Measurements from ENCODE around the gene GIMAP4.
"Not testable (repeated sequence)": the region's sequence is repeated elsewhere in the genome, so short reads cannot be mapped to it uniquely, and the experiment has no call there.

The GIMAP4 gene

DNA sequence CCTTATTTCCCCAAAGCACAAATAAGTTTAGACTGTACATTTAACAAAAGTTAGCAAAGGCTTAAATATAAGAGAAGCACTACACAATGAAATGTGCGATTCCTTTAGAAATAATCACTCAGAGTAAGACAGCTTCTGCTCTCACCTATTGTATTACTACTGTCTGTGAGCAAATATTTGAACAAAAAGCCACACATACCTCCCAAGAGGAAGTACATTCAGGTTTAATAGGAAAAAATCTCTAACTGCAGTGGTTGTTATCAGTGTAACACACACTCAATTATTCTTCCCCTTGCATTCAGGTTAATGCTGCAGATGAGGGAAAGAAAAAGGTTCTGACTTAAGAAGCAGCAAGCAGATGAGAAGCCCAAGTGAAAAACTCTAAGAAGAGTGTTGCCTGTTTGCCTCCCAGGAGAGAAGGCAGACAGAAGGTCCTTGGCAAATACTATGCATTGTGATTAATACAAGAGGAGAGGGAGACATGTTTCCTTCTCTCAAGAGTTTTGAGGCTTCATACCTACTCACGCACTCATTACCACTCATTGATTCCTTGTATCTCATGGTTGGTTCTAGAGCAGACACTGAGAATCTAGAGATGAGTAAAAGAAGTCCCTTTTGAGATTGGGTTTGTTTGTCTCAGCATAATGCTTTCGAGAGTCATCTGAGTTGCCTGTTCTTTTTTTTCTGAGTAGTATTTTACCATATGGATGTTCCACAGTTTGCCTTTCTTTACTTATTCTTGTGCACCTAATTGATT lies 13.6 kb downstream of the GIMAP4 start:
- no peak for DNase-seq

DNA sequence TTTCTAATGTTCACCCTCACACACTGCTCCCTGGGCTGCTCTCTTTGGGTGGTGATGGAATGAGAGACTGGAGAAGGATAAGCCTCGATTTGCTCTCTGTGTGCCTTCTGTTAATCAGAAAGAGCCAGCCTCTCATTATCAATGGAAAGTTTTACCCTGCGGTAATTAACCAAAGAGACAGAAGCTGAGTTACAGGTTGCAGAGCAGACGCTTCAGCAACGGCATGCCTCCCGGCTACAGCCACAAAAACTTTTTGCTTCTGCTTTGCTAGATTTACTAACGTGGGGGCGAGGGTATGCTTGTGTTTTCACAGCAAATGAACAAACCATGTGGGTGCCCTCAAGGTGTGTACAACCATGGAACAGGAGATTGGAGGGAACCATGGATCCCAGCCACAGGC lies 18.0 kb downstream of the GIMAP4 start:
- DNase-seq = no peak

- DNase-seq = peak in 1 of 56 donors; percentile 5
These were observed 19.0 kb downstream of the GIMAP4 start for GRCh38 chr7:150586068-150586784.

- DNase-seq = no peak
These were observed 19.6 kb downstream of the GIMAP4 start for GRCh38 chr7:150586785-150587152.

GRCh38 chr7:150587551-150587950 lies 20.4 kb downstream of the GIMAP4 start:
- no peak for DNase-seq

GRCh38 chr7:150594805-150595204 lies 27.6 kb downstream of the GIMAP4 start:
- DNase-seq = no peak

GRCh38 chr7:150595361-150595760 lies 28.2 kb downstream of the GIMAP4 start:
- no peak for DNase-seq

GRCh38 chr7:150603600-150603999 lies 36.4 kb downstream of the GIMAP4 start:
- not testable (repeated sequence) for DNase-seq

DNA sequence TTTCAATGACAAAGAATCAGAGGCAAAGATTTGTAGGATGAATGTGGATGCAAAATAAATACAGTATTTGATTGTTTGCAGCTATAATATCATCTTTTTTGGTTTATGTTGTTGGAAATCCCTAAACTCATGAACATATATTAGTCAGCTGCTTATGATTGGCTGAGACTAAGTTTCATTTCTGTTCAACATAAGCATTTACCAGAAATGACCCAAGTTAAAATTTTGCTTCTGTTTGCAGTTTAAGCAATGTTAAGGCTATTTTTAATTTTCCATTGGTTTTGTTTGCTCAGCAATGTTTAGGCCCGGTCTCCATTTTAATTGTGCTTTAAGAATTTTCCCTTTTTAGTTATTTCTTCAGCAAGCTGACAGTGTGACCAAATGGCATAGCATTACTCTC lies 43.0 kb downstream of the GIMAP4 start:
- DNase-seq = no peak

DNA sequence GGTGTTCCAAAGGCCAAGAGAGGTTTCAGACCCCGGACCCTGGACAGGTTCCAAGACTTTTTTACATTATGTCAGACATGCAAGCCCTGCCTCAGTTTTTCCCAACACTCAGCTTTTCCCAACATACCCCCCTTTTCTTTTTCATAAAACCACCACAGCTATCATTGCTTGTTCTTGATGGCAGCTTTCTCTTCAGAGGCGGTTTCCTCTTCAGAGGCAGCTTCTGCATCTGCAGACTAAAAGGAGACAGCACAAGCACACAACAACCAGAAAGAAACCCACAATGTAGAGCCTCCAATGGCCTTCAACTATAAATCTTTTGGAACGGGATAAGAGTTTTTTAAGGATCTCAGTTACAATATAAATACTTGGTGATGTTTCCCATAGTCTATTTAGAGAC lies 45.7 kb downstream of the GIMAP4 start:
- no peak for DNase-seq

- no peak for DNase-seq
These were observed 46.7 kb downstream of the GIMAP4 start for GRCh38 chr7:150613880-150614279.

- not testable (repeated sequence) for DNase-seq
These were observed 47.2 kb downstream of the GIMAP4 start for GRCh38 chr7:150614426-150614825.

- DNase-seq = not testable (repeated sequence)
These were observed 48.1 kb downstream of the GIMAP4 start for GRCh38 chr7:150615221-150615755.

- DNase-seq = no peak
These were observed 52.9 kb downstream of the GIMAP4 start for GRCh38 chr7:150620061-150620460.

GRCh38 chr7:150620617-150621371 lies 53.6 kb downstream of the GIMAP4 start:
- DNase-seq = no peak

DNA sequence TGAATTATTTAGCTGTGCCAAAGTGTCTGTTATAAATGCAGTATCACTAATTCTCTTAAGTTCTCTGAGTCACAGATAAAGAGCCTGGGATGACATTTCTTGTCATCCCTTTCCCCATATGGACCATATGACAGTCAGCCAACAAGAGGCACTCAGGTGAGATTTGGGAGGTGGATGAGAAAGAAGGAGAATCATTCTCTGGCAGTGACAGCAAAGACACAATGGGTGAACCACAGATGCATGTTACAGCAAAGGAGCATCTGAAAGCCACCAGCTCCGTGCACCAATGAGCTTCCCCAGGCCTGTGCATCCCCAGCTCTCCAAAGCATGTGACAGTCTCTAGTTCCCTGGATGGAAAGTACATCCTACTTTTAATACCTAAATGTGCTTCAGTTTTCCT lies 54.2 kb downstream of the GIMAP4 start:
- no peak for DNase-seq

Data from amygdala (tissue), 56 donors.